NOMO-1 treated with DMSO at 0.1 percent for 48 hours (cell line): Measurements from ENCODE around the gene ZFR.
"Not testable (repeated sequence)": the region's sequence is repeated elsewhere in the genome, so short reads cannot be mapped to it uniquely, and the experiment has no call there.

ENCODE experiments used
- DNase-seq: peaks from one replicate; lab custom pipeline; 2025; ENCODE audit not compliant: unreplicated experiment; lab: John Stamatoyannopoulos, UW

Gene ZFR

DNA sequence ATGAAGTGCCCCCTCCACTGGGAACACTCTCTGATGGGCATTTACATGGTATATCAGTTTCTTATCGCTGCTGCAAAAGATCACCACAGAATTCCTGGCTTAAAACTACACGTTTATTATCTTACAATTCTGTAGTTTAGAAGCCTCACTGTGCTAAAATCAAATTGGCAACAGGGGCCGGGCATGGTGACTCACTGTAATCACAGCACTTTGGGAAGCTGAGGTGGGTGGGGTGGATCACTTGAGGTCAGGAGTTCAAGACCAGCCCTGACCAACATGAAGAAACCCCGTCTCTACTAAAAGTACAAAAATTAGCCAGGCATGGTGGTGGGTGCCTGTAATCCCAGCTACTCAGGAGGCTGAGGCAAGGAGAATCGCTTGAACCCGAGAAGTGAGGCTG, 7.8 kb upstream of the ZFR start:
- DNase-seq = not testable (repeated sequence)

- DNase-seq = no peak
Observed at GRCh38 chr5:32450952-32451351, 6.4 kb upstream of the ZFR start.

DNA sequence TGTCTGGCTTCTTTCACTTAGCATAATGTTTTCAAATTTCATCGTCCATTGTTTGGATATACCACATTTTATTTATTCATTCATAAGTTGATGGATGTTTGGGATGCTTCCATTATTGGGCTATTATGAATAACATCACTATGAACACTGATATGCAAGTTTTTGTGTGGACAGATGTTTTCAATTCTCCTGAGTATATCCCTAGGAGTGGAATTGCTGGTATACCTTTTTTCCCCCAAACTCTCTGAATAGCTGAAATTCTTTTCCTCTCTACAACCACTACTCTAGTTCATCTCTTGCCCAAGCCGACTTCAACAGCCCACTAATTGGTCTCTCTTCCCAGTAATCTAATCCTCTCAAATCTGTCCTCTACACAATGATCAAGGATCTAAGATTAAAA, 4.7 kb upstream of the ZFR start:
- DNase-seq = no peak

DNA sequence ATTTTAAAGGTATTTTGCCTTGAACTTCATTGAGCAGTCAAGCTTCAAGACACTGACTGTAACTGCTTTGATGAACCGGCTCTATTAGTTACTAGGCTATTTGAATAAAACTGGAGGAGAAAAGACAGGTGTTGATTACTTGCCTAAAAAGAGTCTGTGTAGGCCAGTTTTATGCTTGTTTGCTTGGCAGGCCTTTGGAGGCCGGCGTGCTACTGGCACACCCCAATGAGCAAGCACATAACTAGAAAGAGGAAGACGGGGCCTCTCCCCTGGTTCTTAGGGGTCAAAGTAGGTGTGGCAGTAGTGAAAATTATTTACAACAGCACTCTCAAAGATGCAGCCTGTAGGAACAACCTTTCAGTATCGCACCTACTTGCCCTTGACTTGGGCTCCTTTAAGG, 2.1 kb upstream of the ZFR start:
- DNase-seq = peak; percentile 94

- DNase-seq = no peak
Observed at GRCh38 chr5:32445831-32446614, 1.5 kb upstream of the ZFR start.

- no peak for DNase-seq
Observed at GRCh38 chr5:32445287-32445758, 783 bp upstream of the ZFR start.

DNA sequence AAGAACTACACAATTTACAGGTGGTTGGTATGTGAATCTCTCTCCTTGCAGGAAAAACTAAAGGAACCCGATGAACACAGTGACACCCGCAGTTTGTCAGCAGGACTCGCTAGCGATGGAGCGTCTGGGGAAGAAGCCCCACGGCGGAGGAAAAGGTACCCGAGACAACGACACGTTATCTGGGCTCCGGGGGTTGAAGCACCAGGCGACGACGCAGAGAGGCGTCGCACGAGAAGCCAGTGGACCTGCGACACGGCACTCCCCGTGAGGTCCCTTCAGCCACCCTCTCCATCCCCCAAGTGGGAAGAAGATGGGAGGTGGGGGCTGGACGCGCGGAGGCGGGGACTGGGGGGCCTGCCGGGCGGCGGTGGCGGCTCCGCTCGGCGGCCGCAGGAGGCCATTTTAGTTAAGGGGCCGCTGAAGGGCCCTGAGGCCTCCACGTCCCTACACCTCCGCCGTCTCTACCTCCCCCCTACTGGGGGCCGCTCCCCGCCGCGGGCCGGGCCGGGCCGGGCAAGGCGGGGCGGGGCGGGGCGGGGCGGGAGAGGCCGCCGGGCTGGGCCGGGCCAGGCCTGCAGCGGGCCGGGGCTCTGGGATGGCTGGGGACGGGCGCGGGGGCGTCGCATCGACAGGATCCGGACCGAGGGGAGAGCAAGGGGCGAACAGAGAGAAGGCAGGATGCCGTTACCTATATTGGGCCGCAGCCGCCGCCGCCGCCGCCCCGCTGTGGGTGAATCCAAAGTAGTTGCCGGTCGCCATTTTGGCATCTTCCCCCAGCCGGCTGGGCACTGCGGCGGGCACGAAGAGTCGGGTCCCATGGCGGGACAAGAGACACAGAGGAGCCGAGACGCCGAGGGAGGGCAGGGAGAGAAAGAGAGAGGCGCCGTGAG, 754 bp downstream of the ZFR start:
- peak; percentile 67 for DNase-seq

DNA sequence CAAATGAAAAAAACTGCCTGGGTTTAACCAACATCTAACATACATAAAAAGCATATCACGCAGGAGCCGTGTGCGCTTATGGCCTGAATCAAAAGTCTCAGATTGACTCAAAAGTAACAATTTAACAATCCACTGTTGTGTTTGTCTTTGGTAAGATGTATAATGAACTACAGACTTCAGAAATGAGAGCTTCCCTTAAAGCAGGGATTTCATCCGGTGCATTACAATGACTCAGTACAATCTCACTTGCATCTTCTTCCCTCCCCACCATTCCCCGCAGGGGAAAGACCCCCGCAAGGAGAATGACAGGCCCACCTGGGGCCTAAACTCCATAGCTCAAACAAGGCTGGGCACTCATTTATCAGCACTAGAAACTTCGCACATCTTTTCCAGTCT, 1.4 kb downstream of the ZFR start:
- DNase-seq = peak; percentile 59

- DNase-seq = no peak
Observed at GRCh38 chr5:32439086-32439642, 5.4 kb downstream of the ZFR start.

DNA sequence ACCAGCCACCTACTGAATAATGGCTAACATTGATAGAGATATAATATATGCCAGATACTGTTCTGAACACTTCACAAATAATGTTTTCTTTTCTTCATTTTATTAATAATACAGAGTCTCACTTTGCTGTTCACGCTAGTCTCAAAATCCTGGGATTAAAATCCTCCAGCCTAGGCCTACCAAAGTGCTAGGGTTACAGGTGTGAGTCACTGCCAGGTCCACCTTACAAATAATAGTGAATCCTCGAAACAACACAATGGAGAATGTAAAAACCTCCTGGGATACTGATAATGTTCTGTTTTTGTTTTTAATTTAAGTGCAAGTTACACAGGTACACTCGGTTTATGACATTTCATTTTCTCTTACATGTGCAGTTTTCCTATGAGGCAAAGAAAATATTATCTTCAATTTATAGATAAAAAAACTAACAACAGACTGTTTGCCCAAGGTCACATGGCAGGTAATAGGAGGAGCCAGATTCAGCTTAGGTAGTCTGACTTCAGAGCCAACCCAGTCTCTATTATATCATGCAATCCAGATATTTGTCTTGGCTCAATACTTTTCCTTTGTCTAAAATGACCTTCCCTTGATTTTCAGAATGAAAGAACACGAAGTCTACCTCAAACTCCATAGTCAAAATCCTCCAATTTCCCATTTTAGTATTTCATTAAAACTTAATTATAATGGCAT, 7.8 kb downstream of the ZFR start:
- DNase-seq = no peak

- no peak for DNase-seq
Observed at GRCh38 chr5:32435383-32435782, 9.2 kb downstream of the ZFR start.

- DNase-seq = no peak
Observed at GRCh38 chr5:32434221-32434620, 10.3 kb downstream of the ZFR start.

GRCh38 chr5:32432633-32433032, 11.9 kb downstream of the ZFR start:
- no peak for DNase-seq

DNA sequence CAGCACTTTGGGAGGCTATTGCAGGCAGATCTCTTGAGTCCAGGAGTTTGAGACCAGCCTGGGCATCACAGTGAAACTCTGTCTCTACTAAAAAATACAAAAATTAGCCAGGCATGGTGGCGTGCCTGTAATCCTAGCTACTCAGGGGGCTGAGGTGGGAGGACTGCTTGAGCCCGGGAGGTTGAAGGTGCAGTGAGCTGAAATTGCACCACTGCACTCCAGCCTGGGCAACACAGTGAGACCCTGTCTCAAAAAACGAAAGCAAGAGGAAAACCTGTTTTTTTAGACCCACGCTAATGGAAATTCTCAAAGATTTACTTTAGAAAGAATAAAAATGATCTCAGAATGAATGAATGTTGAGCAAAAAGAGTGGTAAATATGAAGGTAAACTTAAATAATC, 13.7 kb downstream of the ZFR start:
- DNase-seq = not testable (repeated sequence)

- no peak for DNase-seq
Observed at GRCh38 chr5:32428426-32428825, 16.1 kb downstream of the ZFR start.

DNA sequence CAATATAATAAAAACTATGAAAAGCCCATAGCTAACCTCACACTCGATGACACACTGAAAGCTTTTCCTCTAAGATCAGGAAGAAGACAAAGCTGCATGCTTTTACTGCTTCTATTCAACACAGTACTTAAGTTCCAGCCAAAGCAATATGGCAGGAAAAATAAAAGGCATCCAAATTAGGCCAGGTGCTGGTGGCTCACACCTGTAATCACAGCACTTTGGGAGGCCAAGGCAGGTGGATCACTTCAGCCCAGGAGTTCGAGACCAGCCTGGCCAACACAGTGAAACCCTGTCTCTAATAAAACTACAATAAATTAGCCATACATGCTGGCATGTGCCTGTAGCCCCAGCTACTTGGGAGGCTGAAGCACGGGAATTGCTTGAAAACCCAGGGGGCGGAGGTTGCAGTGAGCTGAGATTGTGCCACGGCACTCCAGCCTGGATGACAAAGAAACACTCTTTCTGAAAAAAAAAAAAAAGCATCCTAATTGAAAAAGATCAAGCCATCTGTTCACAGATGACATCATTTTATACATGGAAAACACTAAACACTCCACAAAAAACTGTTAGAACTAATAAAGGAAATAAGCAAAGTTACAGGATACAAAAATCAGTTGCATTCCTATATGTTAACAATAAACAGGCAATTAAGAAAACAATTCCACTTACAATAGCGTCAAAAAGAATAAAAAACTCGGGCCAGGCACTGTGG, 17.9 kb downstream of the ZFR start:
- no peak for DNase-seq

- DNase-seq = no peak
Observed at GRCh38 chr5:32422697-32423096, 21.8 kb downstream of the ZFR start.

- peak; percentile 49 for DNase-seq
Observed at GRCh38 chr5:32421075-32421474, 23.5 kb downstream of the ZFR start.

DNA sequence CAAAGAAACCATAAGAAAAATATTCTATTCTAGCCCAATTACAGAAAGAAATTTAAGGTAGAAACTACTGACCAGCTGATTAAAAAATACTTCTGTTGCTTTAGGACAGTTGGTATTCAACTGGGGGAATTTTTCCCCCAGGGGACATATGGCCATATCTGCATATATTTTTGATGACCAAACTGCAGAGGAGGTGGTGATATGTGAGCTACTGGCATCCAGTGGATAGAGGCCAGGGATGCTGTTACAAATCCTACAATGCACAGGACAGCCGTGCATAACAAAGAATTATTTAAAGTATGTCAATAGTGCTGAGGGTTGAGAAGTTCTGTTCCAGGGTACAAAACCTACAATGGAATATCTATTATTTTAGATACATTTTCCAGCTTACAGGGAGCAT, 24.0 kb downstream of the ZFR start:
- no peak for DNase-seq

DNA sequence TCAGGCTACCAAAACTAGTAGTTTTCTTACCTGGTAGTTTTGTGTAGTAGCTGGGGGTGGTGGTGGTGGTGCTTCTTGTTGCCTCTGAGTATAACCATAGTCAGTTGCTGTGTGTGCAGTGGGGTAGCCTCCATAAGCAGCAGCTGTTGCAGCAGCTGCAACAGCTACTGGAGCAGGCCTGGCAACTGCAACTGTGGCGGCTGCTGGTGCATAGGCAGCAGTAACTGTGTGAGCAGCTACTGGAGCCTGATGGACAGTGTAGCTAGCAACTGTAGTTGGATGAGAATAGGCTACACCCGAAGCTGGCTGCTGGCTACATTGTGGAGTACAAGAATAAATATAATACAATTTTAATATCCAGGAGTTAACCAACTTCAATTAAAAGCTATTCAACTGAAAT, 24.7 kb downstream of the ZFR start:
- DNase-seq = no peak
